ENCODE data around the gene EPS8. TPM values are rescaled to one million over a fixed set of nuclear protein-coding genes. Genes with fewer than 3 reads are reported as not detected.

EPS8 gene
- total RNA-seq, 1 experiment from 2014 or later: 32.0 TPM

DNA sequence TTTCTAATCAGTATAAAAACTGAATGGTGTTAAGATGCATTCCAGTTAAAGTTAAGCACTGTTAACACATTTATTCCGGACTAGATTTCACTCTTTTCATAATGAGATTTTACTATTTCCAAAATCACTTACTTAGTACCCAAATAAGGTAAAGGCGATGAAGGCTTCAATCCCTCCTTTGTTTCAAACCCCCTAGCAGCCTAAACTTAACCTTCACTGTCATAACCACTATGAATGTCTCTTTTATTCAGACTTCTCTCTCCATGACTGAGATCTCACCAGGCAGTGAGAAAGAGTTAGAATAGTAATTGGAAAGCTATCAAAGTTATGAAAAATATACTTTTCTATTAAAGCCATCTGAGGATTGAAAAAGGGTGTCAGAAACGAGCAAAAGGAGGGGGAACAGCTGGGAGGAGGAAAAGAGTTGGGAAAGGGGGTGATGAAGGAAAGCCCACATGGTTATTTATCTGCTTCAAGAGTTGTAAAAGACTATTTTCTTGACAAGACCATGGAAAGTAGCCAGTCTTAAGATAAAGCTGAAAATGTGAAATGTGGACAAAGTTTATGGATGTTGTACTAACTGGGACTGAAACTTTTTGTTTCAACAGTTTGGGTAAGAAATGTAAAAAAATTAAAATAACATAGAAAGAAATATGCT lies 11.7 kb downstream of the EPS8 start:
- in situ Hi-C loops (cut with HindIII; ENCODE audit: low pct_unique_long_range_greater_than_20kb, low sequenced_read_pairs): no loop called here
- TF ChIP-seq SIN3A (IDR thresholded peaks at IDR 0.05; ENCODE audit: borderline replicate concordance, insufficient read depth, low read depth, low read length): no peak
- TF ChIP-seq, protein P1, sequence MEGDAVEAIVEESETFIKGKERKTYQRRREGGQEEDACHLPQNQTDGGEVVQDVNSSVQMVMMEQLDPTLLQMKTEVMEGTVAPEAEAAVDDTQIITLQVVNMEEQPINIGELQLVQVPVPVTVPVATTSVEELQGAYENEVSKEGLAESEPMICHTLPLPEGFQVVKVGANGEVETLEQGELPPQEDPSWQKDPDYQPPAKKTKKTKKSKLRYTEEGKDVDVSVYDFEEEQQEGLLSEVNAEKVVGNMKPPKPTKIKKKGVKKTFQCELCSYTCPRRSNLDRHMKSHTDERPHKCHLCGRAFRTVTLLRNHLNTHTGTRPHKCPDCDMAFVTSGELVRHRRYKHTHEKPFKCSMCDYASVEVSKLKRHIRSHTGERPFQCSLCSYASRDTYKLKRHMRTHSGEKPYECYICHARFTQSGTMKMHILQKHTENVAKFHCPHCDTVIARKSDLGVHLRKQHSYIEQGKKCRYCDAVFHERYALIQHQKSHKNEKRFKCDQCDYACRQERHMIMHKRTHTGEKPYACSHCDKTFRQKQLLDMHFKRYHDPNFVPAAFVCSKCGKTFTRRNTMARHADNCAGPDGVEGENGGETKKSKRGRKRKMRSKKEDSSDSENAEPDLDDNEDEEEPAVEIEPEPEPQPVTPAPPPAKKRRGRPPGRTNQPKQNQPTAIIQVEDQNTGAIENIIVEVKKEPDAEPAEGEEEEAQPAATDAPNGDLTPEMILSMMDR (IDR thresholded peaks at IDR 0.05): no peak
- TF ChIP-seq POLR2AphosphoS5 (IDR thresholded peaks at IDR 0.05; ENCODE audit: low read depth, low read length): no peak
- no peak for TF ChIP-seq TCF7L2 (IDR thresholded peaks at IDR 0.05; ENCODE audit: low read depth, low read length)
- TF ChIP-seq, protein P2, sequence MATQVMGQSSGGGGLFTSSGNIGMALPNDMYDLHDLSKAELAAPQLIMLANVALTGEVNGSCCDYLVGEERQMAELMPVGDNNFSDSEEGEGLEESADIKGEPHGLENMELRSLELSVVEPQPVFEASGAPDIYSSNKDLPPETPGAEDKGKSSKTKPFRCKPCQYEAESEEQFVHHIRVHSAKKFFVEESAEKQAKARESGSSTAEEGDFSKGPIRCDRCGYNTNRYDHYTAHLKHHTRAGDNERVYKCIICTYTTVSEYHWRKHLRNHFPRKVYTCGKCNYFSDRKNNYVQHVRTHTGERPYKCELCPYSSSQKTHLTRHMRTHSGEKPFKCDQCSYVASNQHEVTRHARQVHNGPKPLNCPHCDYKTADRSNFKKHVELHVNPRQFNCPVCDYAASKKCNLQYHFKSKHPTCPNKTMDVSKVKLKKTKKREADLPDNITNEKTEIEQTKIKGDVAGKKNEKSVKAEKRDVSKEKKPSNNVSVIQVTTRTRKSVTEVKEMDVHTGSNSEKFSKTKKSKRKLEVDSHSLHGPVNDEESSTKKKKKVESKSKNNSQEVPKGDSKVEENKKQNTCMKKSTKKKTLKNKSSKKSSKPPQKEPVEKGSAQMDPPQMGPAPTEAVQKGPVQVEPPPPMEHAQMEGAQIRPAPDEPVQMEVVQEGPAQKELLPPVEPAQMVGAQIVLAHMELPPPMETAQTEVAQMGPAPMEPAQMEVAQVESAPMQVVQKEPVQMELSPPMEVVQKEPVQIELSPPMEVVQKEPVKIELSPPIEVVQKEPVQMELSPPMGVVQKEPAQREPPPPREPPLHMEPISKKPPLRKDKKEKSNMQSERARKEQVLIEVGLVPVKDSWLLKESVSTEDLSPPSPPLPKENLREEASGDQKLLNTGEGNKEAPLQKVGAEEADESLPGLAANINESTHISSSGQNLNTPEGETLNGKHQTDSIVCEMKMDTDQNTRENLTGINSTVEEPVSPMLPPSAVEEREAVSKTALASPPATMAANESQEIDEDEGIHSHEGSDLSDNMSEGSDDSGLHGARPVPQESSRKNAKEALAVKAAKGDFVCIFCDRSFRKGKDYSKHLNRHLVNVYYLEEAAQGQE (IDR thresholded peaks at IDR 0.05; ENCODE audit: insufficient read depth in 1 of 2, low read depth in 2 of 2, low read length in 1 of 2): no peak
- Histone ChIP-seq H3K36me3 (ENCODE audit: control insufficient read depth, insufficient read depth, low read length) (no peaks in the 10 kb centered on the region), H3K27ac (ENCODE audit: low read length) (no peak overlapping the region), H3K4me3 (ENCODE audit: low read depth in 2 of 2, low read length in 2 of 2) (no peak overlapping the region), H3K4me1 (ENCODE audit: control insufficient read depth, insufficient read depth, low read length) (peaks cover 5% of the 10 kb centered on the region), H3K9me3 (ENCODE audit: control insufficient read depth, insufficient read depth, low read depth, low read length) (no peaks in the 10 kb centered on the region), H3K27me3 (ENCODE audit: control insufficient read depth, insufficient read depth, low read length) (no peaks in the 10 kb centered on the region)
- BruUV-seq (replicated peaks): no TSS peak
- ChIA-PET POLR2A (no interaction called here), CTCF (no interaction called here)
- intact Hi-C loops (cut with micrococcal nuclease; ENCODE audit: unreplicated experiment): no loop called here
- no peak for ATAC-seq
- no peak for DNase-seq (ENCODE audit: low read depth, low spot score)

DNA sequence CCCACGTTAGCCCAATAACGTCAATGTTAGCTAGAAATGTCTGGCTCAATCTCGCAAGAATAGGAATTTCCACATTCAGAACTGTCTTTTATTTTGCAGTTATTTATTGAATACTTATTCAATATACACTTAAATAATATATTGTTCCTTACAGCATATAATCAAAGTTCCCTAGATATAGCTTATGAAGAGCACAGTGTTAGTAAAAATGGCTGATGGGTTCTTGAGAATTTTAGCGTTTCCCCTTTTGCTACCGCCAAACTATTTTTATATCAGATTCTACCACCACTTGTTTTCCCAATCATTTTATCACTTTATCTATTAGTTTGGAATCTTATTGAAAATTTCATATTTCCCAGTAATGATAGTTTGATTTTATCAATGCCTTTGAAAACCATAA lies 12.7 kb downstream of the EPS8 start:
- ATAC-seq (no peak), DNase-seq (ENCODE audit: low read depth, low spot score) (no peak)
- ChIA-PET POLR2A (no interaction called here), CTCF (no interaction called here)
- Histone ChIP-seq H3K27ac (ENCODE audit: low read length) (no peak overlapping the region), H3K4me1 (ENCODE audit: control insufficient read depth, insufficient read depth, low read length) (peaks cover 5% of the 10 kb centered on the region), H3K36me3 (ENCODE audit: control insufficient read depth, insufficient read depth, low read length) (no peaks in the 10 kb centered on the region), H3K27me3 (ENCODE audit: control insufficient read depth, insufficient read depth, low read length) (no peaks in the 10 kb centered on the region), H3K4me3 (ENCODE audit: low read depth in 2 of 2, low read length in 2 of 2) (no peak overlapping the region), H3K9me3 (ENCODE audit: control insufficient read depth, insufficient read depth, low read depth, low read length) (no peaks in the 10 kb centered on the region)
- intact Hi-C loops (cut with micrococcal nuclease; ENCODE audit: unreplicated experiment) (no loop called here), in situ Hi-C loops (cut with HindIII; ENCODE audit: low pct_unique_long_range_greater_than_20kb, low sequenced_read_pairs) (no loop called here)
- TF ChIP-seq, protein P1 (IDR thresholded peaks at IDR 0.05): no peak
- no peak for TF ChIP-seq SIN3A (IDR thresholded peaks at IDR 0.05; ENCODE audit: borderline replicate concordance, insufficient read depth, low read depth, low read length)
- TF ChIP-seq, protein P2 (IDR thresholded peaks at IDR 0.05; ENCODE audit: insufficient read depth in 1 of 2, low read depth in 2 of 2, low read length in 1 of 2): no peak
- TF ChIP-seq POLR2AphosphoS5 (IDR thresholded peaks at IDR 0.05; ENCODE audit: low read depth, low read length): no peak
- no peak for TF ChIP-seq TCF7L2 (IDR thresholded peaks at IDR 0.05; ENCODE audit: low read depth, low read length)
- BruUV-seq (replicated peaks): no TSS peak
